NCI-H446 (cell line): ENCODE measurements around the gene HSD3B1.
"Not testable (repeated sequence)": the region's sequence is repeated elsewhere in the genome, so short reads cannot be mapped to it uniquely, and the experiment has no call there.

Source experiments
- DNase-seq, 2 experiments: peaks; one replicate each; lab custom pipeline; 2025; lab: John Stamatoyannopoulos, UW

The HSD3B1 gene

DNA sequence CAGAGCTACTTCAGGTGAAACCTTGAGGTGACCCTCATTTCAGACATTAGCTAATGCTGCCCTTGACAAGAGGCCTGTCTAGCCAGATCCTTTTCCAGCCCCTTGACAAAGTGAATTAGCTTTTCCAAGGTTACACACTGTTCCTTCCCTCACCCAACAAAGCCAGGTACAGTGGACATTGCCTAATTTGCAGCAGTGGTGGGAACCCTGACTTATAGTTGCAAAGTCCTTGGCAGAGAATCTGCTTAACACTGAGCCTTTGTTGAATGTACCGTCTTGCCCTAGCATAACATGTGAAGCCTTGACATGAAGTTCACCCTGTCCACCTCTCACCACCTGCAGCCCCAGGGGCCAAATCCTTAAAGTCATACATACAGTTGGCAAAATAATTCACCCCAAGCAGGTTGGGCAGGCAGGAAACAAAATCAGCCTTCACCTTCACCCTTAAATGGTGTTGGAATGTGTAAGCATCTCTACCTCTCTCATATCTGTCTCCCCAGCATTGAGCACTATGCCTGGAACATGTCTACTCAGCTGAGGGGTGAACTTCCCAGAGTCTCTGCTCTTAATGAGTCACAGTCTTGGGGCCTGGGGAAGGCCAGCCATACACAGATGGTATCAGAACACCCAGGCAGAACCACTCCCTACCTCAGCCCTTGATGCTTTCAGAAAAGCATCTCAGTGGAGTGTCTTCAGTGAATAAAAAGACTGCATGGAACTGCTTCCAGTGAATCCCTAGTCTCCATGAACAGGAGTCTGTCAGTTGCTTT, 46.5 kb downstream of the HSD3B1 start:
- not testable (repeated sequence) for DNase-seq

DNA sequence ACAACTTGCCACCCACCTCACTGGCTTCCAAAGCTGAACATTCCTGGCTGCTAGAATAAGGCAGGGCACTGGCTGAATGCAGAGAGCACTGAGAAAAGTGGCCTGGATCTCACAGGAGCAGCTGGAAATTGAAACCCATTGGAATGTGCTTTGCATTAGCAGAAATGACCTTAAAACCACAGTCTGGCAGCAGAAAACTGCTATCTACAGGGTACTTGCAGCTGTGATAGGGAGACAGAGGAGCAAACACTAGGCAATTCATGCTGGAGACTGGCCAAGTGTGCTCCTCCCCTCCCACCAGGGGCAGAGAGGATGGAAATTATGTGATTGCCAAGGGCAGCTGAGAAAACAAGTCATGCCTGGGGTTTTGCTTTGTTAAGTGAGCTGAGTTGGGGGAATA, 47.2 kb downstream of the HSD3B1 start:
- peak in 1 of 2 experiments; percentile 12 for DNase-seq

GRCh38 chr1:119556423-119556822, 49.4 kb downstream of the HSD3B1 start:
- DNase-seq: no peak

DNA sequence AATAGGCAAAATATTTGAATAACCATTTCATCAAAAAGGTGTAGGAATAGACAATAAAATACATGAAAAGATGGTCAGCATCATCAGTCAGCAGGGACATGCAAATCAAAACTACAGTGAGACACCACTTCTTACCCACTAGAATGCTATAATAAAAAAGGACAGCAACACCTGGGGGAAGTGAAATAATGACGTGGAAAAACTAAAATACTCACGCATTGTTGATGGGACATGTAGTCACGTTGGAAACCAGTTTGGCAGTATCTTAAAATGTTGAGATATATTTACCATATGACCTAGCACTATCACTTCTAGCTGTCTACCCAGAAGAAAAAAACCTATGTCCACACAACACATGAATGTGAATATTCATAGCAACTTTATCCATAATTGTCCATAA, 53.4 kb downstream of the HSD3B1 start:
- not testable (repeated sequence) for DNase-seq

DNA sequence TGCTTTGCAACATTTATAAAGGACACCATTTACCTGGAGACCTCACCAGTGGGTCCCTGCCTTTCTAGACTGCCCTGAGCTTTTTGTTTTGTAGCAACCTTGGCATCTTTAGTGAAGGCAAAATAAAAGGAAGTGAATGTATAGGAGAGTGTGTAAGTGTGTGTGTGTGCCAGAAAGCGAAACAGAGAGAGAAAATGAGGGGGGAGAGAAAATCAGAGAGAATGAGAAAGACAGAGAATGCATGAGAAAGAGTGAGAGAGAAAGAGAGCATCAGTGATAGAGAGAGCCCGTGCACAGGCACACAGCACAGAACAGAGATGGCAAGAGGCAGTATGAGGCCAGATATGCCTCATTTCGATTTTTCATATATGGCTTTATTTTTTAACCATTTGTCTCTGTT, 57.5 kb downstream of the HSD3B1 start:
- no peak for DNase-seq
